Vagina (tissue), 2 donors: ENCODE results near the gene ZNF324.

Experiments
- POLR2A ChIP-seq, 2 donors: fragments of 450-650 bp; IDR thresholded peaks; one replicate each; pipeline ENCODE4 v1.6.1; 2017; ENCODE audit warnings: antibody characterized with exemption in 2 of 2, mild to moderate bottlenecking in 2 of 2, moderate library complexity in 2 of 2
- POLR2AphosphoS5 ChIP-seq, 2 donors: sonication (generic); formaldehyde crosslinking; IDR thresholded peaks; one replicate each; pipeline ENCODE4 v1.9.0; 2017; ENCODE audit warnings: antibody characterized with exemption in 2 of 2, mild to moderate bottlenecking in 2 of 2, low read depth in 1 of 2; ENCODE audit not compliant: insufficient read depth in 1 of 2
- TF ChIP-seq, protein P1 (sequence below), 3 experiments: fragments of 450-650 bp in 2 of 3; fragments of 200-600 bp in 1 of 3; sonication (generic) in 1 of 3; IDR thresholded peaks; one replicate each; pipeline ENCODE4 v1.5.1; 2017 to 2019; ENCODE audit warnings: antibody characterized with exemption in 3 of 3, mild to moderate bottlenecking in 2 of 3, moderate library complexity in 2 of 3

DNA sequence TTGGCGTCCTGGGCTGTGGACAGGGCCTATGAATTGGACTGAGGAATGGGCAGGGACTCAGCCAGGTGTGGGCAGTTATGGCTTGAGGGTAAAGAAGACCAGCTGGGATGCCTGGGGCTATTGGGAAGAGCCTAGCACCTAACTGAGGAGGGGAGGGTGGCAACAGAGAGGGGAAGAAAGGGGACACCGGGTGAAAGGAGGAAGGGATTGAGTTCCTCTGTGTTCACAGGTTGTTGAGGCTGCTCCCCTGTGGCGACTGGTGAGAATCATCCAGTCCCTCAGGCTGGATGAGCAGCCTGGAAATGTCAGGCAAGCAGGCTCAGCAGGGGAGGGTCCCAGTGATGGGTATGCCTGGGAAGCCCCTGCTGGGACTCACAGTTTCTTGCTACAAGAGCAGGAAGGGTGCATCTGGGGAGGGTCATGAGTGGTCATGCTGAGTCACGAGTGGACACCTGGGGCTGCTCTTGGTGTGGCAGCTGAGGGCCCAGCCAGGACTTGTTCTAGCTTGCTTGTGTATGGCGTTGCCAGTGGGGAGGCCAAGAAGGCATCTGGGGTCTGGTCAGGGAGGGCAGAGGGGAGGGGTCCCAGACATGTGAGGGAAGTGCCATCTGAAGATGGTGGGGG, 1.4 kb downstream of the ZNF324 start:
- TF ChIP-seq POLR2A (IDR thresholded peaks at IDR 0.05) (no peak), POLR2AphosphoS5 (IDR thresholded peaks at IDR 0.05; ENCODE audit: insufficient read depth in 1 of 2, low read depth in 1 of 2) (no peak)
- TF ChIP-seq, protein P1, sequence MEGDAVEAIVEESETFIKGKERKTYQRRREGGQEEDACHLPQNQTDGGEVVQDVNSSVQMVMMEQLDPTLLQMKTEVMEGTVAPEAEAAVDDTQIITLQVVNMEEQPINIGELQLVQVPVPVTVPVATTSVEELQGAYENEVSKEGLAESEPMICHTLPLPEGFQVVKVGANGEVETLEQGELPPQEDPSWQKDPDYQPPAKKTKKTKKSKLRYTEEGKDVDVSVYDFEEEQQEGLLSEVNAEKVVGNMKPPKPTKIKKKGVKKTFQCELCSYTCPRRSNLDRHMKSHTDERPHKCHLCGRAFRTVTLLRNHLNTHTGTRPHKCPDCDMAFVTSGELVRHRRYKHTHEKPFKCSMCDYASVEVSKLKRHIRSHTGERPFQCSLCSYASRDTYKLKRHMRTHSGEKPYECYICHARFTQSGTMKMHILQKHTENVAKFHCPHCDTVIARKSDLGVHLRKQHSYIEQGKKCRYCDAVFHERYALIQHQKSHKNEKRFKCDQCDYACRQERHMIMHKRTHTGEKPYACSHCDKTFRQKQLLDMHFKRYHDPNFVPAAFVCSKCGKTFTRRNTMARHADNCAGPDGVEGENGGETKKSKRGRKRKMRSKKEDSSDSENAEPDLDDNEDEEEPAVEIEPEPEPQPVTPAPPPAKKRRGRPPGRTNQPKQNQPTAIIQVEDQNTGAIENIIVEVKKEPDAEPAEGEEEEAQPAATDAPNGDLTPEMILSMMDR (IDR thresholded peaks at IDR 0.05), result no peak
